Brain microvascular endothelial cell (primary cell): ENCODE results near the gene KRT1.

Experiments used
- DNase-seq: peaks from one replicate; pipeline ENCODE4 v3.0.0-alpha.2; 2020
- H3K27ac ChIP-seq: fragments of 250-450 bp; sonication (Bioruptor Pico); 2 replicates; pipeline ENCODE4 v1.5.1; 2020; ENCODE audit warnings: mild to moderate bottlenecking, moderate library complexity
- H3K27me3 ChIP-seq: fragments of 250-450 bp; sonication (Bioruptor Pico); replicated peaks from 2 replicates; pipeline ENCODE4 v1.5.1; 2020; ENCODE audit warnings: mild to moderate bottlenecking
- H3K36me3 ChIP-seq: fragments of 250-450 bp; sonication (Bioruptor Pico); replicated peaks from 2 replicates; pipeline ENCODE4 v1.5.1; 2020; ENCODE audit warnings: mild to moderate bottlenecking
- H3K4me3 ChIP-seq: 2 replicates; pipeline ENCODE4 v1.5.1; 2011; ENCODE audit warnings: low read depth, mild to moderate bottlenecking, control low read depth, low read length, moderate library complexity
- CTCF ChIP-seq: IDR thresholded peaks from 2 replicates; pipeline ENCODE4 v1.5.1; 2011; ENCODE audit warnings: low read depth, mild to moderate bottlenecking, moderate library complexity, low read length, control low read depth, inconsistent platforms; ENCODE audit errors: missing control alignments
- in situ Hi-C: cut with HindIII; loops from 2 replicates; pipeline ENCODE4 v1.10.0; 2017; ENCODE audit warnings: low sequenced_read_pairs, low pct_ligation_motif_present

Gene KRT1

GRCh38 chr12:52633383-52633782 is 46.8 kb downstream of the KRT1 start:
- H3K27ac ChIP-seq: no peak overlapping the region
- DNase-seq: no peak

GRCh38 chr12:52632656-52633055 is 47.6 kb downstream of the KRT1 start:
- Histone ChIP-seq H3K36me3 (no peaks in the 10 kb centered on the region), H3K27me3 (peaks cover 3% of the 10 kb centered on the region), H3K27ac (no peak overlapping the region), H3K4me3 (no peak overlapping the region)
- no peak for DNase-seq
- no peak for TF ChIP-seq CTCF
- in situ Hi-C loops: loop anchor here (25.0 kb wide), 1 partner anchor 230 kb away; no protein-coding TSS in a partner anchor

More at GRCh38 chr12:52633383-52633782, 46.8 kb downstream of the KRT1 start:
- Histone ChIP-seq H3K36me3 (no peaks in the 10 kb centered on the region), H3K4me3 (no peak overlapping the region), H3K27me3 (peaks cover 3% of the 10 kb centered on the region)
- no peak for TF ChIP-seq CTCF
- in situ Hi-C loops: loop anchor here (25.0 kb wide), 1 partner anchor 229 kb away; no protein-coding TSS in a partner anchor

- no peak for DNase-seq
- TF ChIP-seq CTCF: no peak
- no peak overlapping the region for H3K4me3 ChIP-seq
- H3K36me3 ChIP-seq: no peaks in the 10 kb centered on the region
- peaks cover 6% of the 10 kb centered on the region for H3K27me3 ChIP-seq
- H3K27ac ChIP-seq: no peak overlapping the region
- in situ Hi-C loops: loop anchor here (25.0 kb wide), 1 partner anchor 230 kb away; no protein-coding TSS in a partner anchor
Observed at GRCh38 chr12:52631676-52632459, 48.3 kb downstream of the KRT1 start.

GRCh38 chr12:52631264-52631663 is 48.9 kb downstream of the KRT1 start:
- Histone ChIP-seq H3K36me3 (no peaks in the 10 kb centered on the region), H3K27me3 (peaks cover 6% of the 10 kb centered on the region)
- no peak for DNase-seq

GRCh38 chr12:52630599-52631200 is 49.5 kb downstream of the KRT1 start:
- no peak overlapping the region for H3K27ac ChIP-seq
- TF ChIP-seq CTCF: no peak

More at GRCh38 chr12:52631264-52631663, 48.9 kb downstream of the KRT1 start:
- H3K4me3 ChIP-seq: no peak overlapping the region
- in situ Hi-C loops: loop anchor here (25.0 kb wide), 1 partner anchor 231 kb away; no protein-coding TSS in a partner anchor
- no peak for TF ChIP-seq CTCF
- no peak overlapping the region for H3K27ac ChIP-seq

More at GRCh38 chr12:52630599-52631200, 49.5 kb downstream of the KRT1 start:
- Histone ChIP-seq H3K27me3 (peaks cover 6% of the 10 kb centered on the region), H3K36me3 (no peaks in the 10 kb centered on the region), H3K4me3 (no peak overlapping the region)
- no peak for DNase-seq
- in situ Hi-C loops: loop anchor here (25.0 kb wide), 1 partner anchor 232 kb away; no protein-coding TSS in a partner anchor
